GM12891 (cell line): ENCODE data around the gene MCTP2.

Experiments used
- POLR2A ChIP-seq: IDR thresholded peaks from 2 replicates; pipeline ENCODE4 v1.6.1; 2011; ENCODE audit warnings: low read depth, low read length, control low read depth
- POLR2AphosphoS5 ChIP-seq: IDR thresholded peaks from 2 replicates; pipeline ENCODE4 v1.6.1; 2011; ENCODE audit warnings: low read depth, low read length, control low read depth
- POU2F2 ChIP-seq: IDR thresholded peaks from 2 replicates; pipeline ENCODE4 v1.6.1; 2011; ENCODE audit warnings: low read depth, mild to moderate bottlenecking, control low read depth, low read length, moderate library complexity
- SPI1 ChIP-seq: IDR thresholded peaks from 2 replicates; pipeline ENCODE4 v1.6.1; 2011; ENCODE audit warnings: low read depth, low read length, control low read depth
- TAF1 ChIP-seq: IDR thresholded peaks from 2 replicates; pipeline ENCODE4 v1.6.1; 2011; ENCODE audit warnings: low read depth, low read length, control low read depth

DNA sequence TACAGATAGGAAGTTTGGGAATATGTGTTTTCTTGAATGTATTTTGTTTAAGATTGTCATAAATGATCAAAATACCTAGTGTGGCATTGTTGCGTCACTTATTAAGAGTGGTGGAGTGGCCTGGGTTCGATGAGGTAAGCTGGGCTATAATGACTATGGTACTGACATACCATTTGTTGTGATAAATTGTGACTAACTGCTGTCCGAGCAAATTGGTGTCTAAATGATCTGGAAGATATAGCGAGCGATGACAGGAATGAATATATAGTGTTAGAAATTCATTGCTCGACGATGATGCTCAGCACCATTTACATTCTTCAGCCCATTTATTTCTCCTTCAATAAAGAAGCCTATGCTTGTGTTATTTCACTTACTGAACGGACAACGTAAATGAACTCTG is 123.3 kb downstream of the MCTP2 start:
- no peak for TF ChIP-seq POLR2A
- TF ChIP-seq POLR2AphosphoS5 = no peak
- TF ChIP-seq TAF1 = no peak
- TF ChIP-seq SPI1 = no peak
- TF ChIP-seq POU2F2 = no peak
